CD14-positive monocyte (primary cell): Measurements from ENCODE around the gene FMNL3. TPM values are rescaled to one million over a fixed set of nuclear protein-coding genes. Genes with fewer than 3 reads are reported as not detected.

Experiments used
- DNase-seq, 3 donors: peaks; one replicate each; pipeline ENCODE4 v3.0.0-alpha.2; 2011 to 2022
- H2AFZ ChIP-seq: 2 replicates; pipeline ENCODE4 v1.6.0; 2012; ENCODE audit warnings: mild to moderate bottlenecking, low read depth, low read length, inconsistent platforms; ENCODE audit not compliant: insufficient read depth, poor library complexity, severe bottlenecking
- H3K27ac ChIP-seq, 2 donors: 1 replicate in 1 of 2; 2 replicates in 1 of 2; pipeline ENCODE4 v1.5.1; 2012 to 2013; ENCODE audit warnings: low read length in 2 of 2, control low read depth in 1 of 2, inconsistent platforms in 1 of 2, low read depth in 1 of 2, mild to moderate bottlenecking in 1 of 2
- H3K27me3 ChIP-seq, 2 donors: one replicate each; pipeline versions ENCODE4 v1.6.0 to v1.6.1; 2011 to 2013; ENCODE audit warnings: low read length in 2 of 2; ENCODE audit not compliant: control insufficient read depth in 2 of 2, insufficient read depth in 2 of 2
- H3K36me3 ChIP-seq, 2 donors: replicated peaks in 1 of 2; 1 replicate in 1 of 2; 2 replicates in 1 of 2; pipeline versions ENCODE4 v1.5.1 to v1.6.1; 2012 to 2013; ENCODE audit warnings: low read length in 2 of 2, control low read depth in 1 of 2, inconsistent platforms in 1 of 2, mild to moderate bottlenecking in 1 of 2; ENCODE audit not compliant: insufficient read depth in 2 of 2, control insufficient read depth in 1 of 2
- H3K4me1 ChIP-seq, 2 donors: 1 replicate in 1 of 2; 2 replicates in 1 of 2; pipeline versions ENCODE4 v1.5.1 to v1.6.1; 2012 to 2013; ENCODE audit warnings: low read length in 2 of 2, control low read depth in 1 of 2, inconsistent platforms in 1 of 2, mild to moderate bottlenecking in 1 of 2, moderate library complexity in 1 of 2; ENCODE audit not compliant: insufficient read depth in 2 of 2, control insufficient read depth in 1 of 2
- H3K4me2 ChIP-seq: replicated peaks from 2 replicates; pipeline ENCODE3; 2012; ENCODE audit warnings: low read length, moderate library complexity, mild to moderate bottlenecking; ENCODE audit not compliant: poor library complexity, severe bottlenecking; ENCODE audit errors: extremely low read depth
- H3K4me3 ChIP-seq, 3 experiments: fragments of 200-600 bp in 1 of 3; sonication (generic) in 1 of 3; replicated peaks in 1 of 3; 1 replicate in 2 of 3; 2 replicates in 1 of 3; pipeline ENCODE4 v1.5.1; 2011 to 2013; ENCODE audit warnings: low read length in 3 of 3, mild to moderate bottlenecking in 3 of 3, control low read depth in 2 of 3, low read depth in 2 of 3, inconsistent platforms in 1 of 3, moderate library complexity in 1 of 3
- H3K79me2 ChIP-seq: 2 replicates; pipeline ENCODE4 v1.6.0; 2012; ENCODE audit warnings: mild to moderate bottlenecking, control low read depth, inconsistent platforms, low read length, moderate library complexity; ENCODE audit not compliant: insufficient read depth
- H3K9ac ChIP-seq: 2 replicates; pipeline ENCODE4 v1.6.0; 2017; ENCODE audit warnings: low read length, mild to moderate bottlenecking; ENCODE audit not compliant: insufficient read depth, poor library complexity, severe bottlenecking
- H3K9me3 ChIP-seq, 2 donors: replicated peaks in 1 of 2; 1 replicate in 1 of 2; 2 replicates in 1 of 2; pipeline versions ENCODE4 v1.5.1 to v1.6.1; 2012 to 2013; ENCODE audit warnings: low read length in 2 of 2, control low read depth in 1 of 2; ENCODE audit not compliant: control insufficient read depth in 1 of 2, insufficient read depth in 1 of 2
- H4K20me1 ChIP-seq: 2 replicates; pipeline ENCODE4 v1.6.0; 2012; ENCODE audit warnings: mild to moderate bottlenecking, low read length, control low read depth, moderate library complexity; ENCODE audit not compliant: insufficient read depth
- H3K27ac Mint-ChIP-seq, 7 donors: one replicate each; pipeline ENCODE4 v1.8.0; 2020; ENCODE audit warnings: mild to moderate bottlenecking in 7 of 7, mixed read lengths in 7 of 7, moderate library complexity in 6 of 7, inconsistent platforms in 2 of 7
- H3K27me3 Mint-ChIP-seq, 3 donors: one replicate each; pipeline ENCODE4 v1.8.0; 2021 to 2022; ENCODE audit warnings: low read depth in 3 of 3, mild to moderate bottlenecking in 3 of 3, mixed read lengths in 3 of 3, moderate library complexity in 3 of 3, inconsistent platforms in 1 of 3
- H3K36me3 Mint-ChIP-seq, 2 donors: one replicate each; pipeline ENCODE4 v1.8.0; 2020; ENCODE audit warnings: mixed read lengths in 2 of 2, inconsistent platforms in 1 of 2, mild to moderate bottlenecking in 1 of 2
- H3K4me1 Mint-ChIP-seq: one replicate; pipeline ENCODE4 v1.8.0; 2020; ENCODE audit warnings: mild to moderate bottlenecking, mixed read lengths
- H3K4me3 Mint-ChIP-seq, 2 donors: one replicate each; pipeline ENCODE4 v1.8.0; 2020; ENCODE audit warnings: mild to moderate bottlenecking in 2 of 2, mixed read lengths in 2 of 2, moderate library complexity in 1 of 2
- H3K9me3 Mint-ChIP-seq, 7 donors: one replicate each; pipeline ENCODE4 v1.8.0; 2020 to 2022; ENCODE audit warnings: mixed read lengths in 7 of 7, mild to moderate bottlenecking in 6 of 7, moderate library complexity in 6 of 7, inconsistent platforms in 2 of 7
- CTCF ChIP-seq: fragments of 200-600 bp; IDR thresholded peaks from one replicate; pipeline ENCODE4 v1.8.0; 2022; ENCODE audit warnings: antibody characterized with exemption, mild to moderate bottlenecking
- WGBS: methylation state at CpG from one replicate; pipeline ENCODE4 v1.1.5; 2013; ENCODE audit warnings: missing lambda C conversion rate; ENCODE audit not compliant: insufficient coverage; 5-methylcytosine and 5-hydroxymethylcytosine counted together
- intact Hi-C, 2 donors: fragments of 100-400 bp; cut with micrococcal nuclease; formaldehyde crosslinking; loops; one replicate each; pipeline versions ENCODE4 v1.15.0 to v1.15.1; 2023
- polyA plus RNA-seq, 3 donors: library from polyadenylated mRNA; depleted of rRNA in 1 of 3; unstranded in 2 of 3; stranded (reverse) in 1 of 3; fragments of 300-500 nt in 2 of 3; fragments of >200 nt in 1 of 3; fragmentation: Illumina TruSeq in 2 of 3; gene quantifications; 1 replicate in 2 of 3; 2 replicates in 1 of 3; pipeline ENCODE4 v1.2.3, GENCODE V29; 2012 to 2021

FMNL3 gene
- polyA plus RNA-seq, 3 donors, result 1.5 to 5.4 (median 1.7) TPM

GRCh38 chr12:49624921-49625577, 82.2 kb downstream of the FMNL3 start:
- Mint-ChIP-seq H3K4me3 (no peak overlapping the region), H3K4me1 (peaks cover 29% of the 10 kb centered on the region), H3K27me3 (peaks cover 29 to 36% (median 30%) of the 10 kb centered on the region in 3 donors), H3K36me3 (no peaks in the 10 kb centered on the region), H3K27ac (peak overlapping the region in 2 of 7 donors; percentile 8 to 64), H3K9me3 (peaks cover 0 to 6% (median 2%) of the 10 kb centered on the region in 7 donors)
- Histone ChIP-seq H3K9ac (no peak overlapping the region), H3K4me1 (peaks cover 18 to 22% of the 10 kb centered on the region in 2 donors), H3K9me3 (no peaks in the 10 kb centered on the region), H3K4me3 (no peak overlapping the region), H4K20me1 (no peaks in the 10 kb centered on the region), H2AFZ (no peak overlapping the region), H3K27me3 (peaks cover 10 to 26% of the 10 kb centered on the region in 2 donors), H3K36me3 (no peaks in the 10 kb centered on the region), H3K27ac (no peak overlapping the region), H3K4me2 (no peak overlapping the region), H3K79me2 (no peaks in the 10 kb centered on the region)
- intact Hi-C loops, result no loop called here
- DNase-seq, result no peak
- 42% methylated on average over 4 of the region's 4 CpGs for WGBS
- no peak for TF ChIP-seq CTCF

- Mint-ChIP-seq H3K36me3 (no peaks in the 10 kb centered on the region), H3K9me3 (peaks cover 0 to 6% (median 2%) of the 10 kb centered on the region in 7 donors), H3K4me1 (peaks cover 26% of the 10 kb centered on the region), H3K27ac (peak within 1 kb of the TSS; percentile 26 to 81 (median 37)), H3K27me3 (peaks cover 35 to 52% (median 46%) of the 10 kb centered on the region in 3 donors), H3K4me3 (peak within 1 kb of the TSS; percentile 86 to 94)
- Histone ChIP-seq H3K79me2 (no peaks in the 10 kb centered on the region), H3K9ac (peak within 1 kb of the TSS; percentile 50), H3K9me3 (no peaks in the 10 kb centered on the region), H2AFZ (peak within 1 kb of the TSS; percentile 84), H3K27ac (peak within 1 kb of the TSS in 1 of 2 donors; percentile 48), H3K4me3 (peak within 1 kb of the TSS; percentile 38 to 82 (median 51)), H3K27me3 (peaks cover 15 to 43% of the 10 kb centered on the region in 2 donors), H3K36me3 (no peaks in the 10 kb centered on the region), H3K4me2 (peak within 1 kb of the TSS; percentile 94), H3K4me1 (peaks cover 18 to 22% of the 10 kb centered on the region in 2 donors), H4K20me1 (no peaks in the 10 kb centered on the region)
- DNase-seq, result peak; percentile 62 to 72 (median 70)
- intact Hi-C loops, result no loop called here
- TF ChIP-seq CTCF, result peak; percentile 31
- under 1% methylated on average over 54 of the region's 76 CpGs for WGBS
These were observed 83.9 kb downstream of the FMNL3 start, which contains the start of gene PRPF40B for GRCh38 chr12:49623142-49623904. Gene PRPF40B (plus strand): TSS chr12:49623561. CDS start chr12:49623591, 30 bp downstream.
